PC-9 (cell line): ENCODE measurements around the gene TNS1. TPM values are rescaled to one million over a fixed set of nuclear protein-coding genes. Genes with fewer than 3 reads are reported as not detected.

Experiments
- BruUV-seq: library from RNA; stranded (reverse); fragments of 400-500 nt; replicated peaks from 2 replicates; lab custom pipeline; 2021; lab: Mats Ljungman, UMichigan
- CTCF ChIA-PET: fragments of 300-600 bp; sonication (Branson Sonifier 250); formaldehyde crosslinking; loops from one replicate; lab custom pipeline; 2022; ENCODE audit warnings: antibody characterized with exemption; lab: Charles Lee
- POLR2A ChIA-PET: fragments of 300-600 bp; sonication (Branson Sonifier 250); formaldehyde crosslinking; loops from one replicate; lab custom pipeline; 2022; ENCODE audit warnings: antibody characterized with exemption; ENCODE audit not compliant: unreplicated experiment; lab: Charles Lee
- DNase-seq, 2 experiments: peaks; one replicate each; pipeline versions ENCODE4 v3.0.0 to v3.0.0-alpha.2; 2015 to 2022; ENCODE audit warnings: mixed read lengths in 1 of 2
- H2AFZ ChIP-seq: fragments of 200-600 bp; sonication (generic); 2 replicates; pipeline ENCODE4 v1.8.1; 2017; ENCODE audit warnings: antibody characterized with exemption
- H3F3A ChIP-seq: fragments of 200-600 bp; sonication (generic); 2 replicates; pipeline ENCODE4 v1.8.1; 2017; ENCODE audit warnings: antibody characterized with exemption, mild to moderate bottlenecking, low read depth; ENCODE audit not compliant: insufficient read depth
- H3K27ac ChIP-seq: fragments of 200-600 bp; sonication (generic); 2 replicates; pipeline ENCODE4 v1.6.1; 2016; ENCODE audit warnings: mixed run types
- H3K27me3 ChIP-seq: fragments of 200-600 bp; sonication (generic); 2 replicates; pipeline ENCODE4 v1.6.1; 2016; ENCODE audit warnings: low read depth, mixed run types; ENCODE audit not compliant: insufficient read depth
- H3K36me3 ChIP-seq: fragments of 200-600 bp; sonication (generic); 2 replicates; pipeline ENCODE4 v1.6.1; 2016; ENCODE audit warnings: low read depth, mixed run types
- H3K4me1 ChIP-seq: fragments of 200-600 bp; sonication (generic); replicated peaks from 2 replicates; pipeline ENCODE4 v1.6.1; 2016; ENCODE audit warnings: mixed run types; ENCODE audit not compliant: insufficient read depth
- H3K4me2 ChIP-seq: fragments of 200-600 bp; sonication (generic); 2 replicates; pipeline ENCODE4 v1.6.1; 2017; ENCODE audit warnings: mixed run types
- H3K4me3 ChIP-seq: fragments of 200-600 bp; sonication (generic); 2 replicates; pipeline ENCODE4 v1.6.1; 2016; ENCODE audit warnings: mixed run types
- H3K79me2 ChIP-seq: fragments of 200-600 bp; sonication (generic); 2 replicates; pipeline ENCODE4 v1.6.1; 2017; ENCODE audit warnings: low read depth, mixed run types
- H3K9me2 ChIP-seq: fragments of 200-600 bp; sonication (generic); 2 replicates; pipeline ENCODE4 v1.8.1; 2017; ENCODE audit warnings: mild to moderate bottlenecking; ENCODE audit not compliant: insufficient read depth
- H3K9me3 ChIP-seq: fragments of 200-600 bp; sonication (generic); 2 replicates; pipeline ENCODE4 v1.8.1; 2016; ENCODE audit warnings: low read depth; ENCODE audit not compliant: insufficient read depth
- H4K20me1 ChIP-seq: fragments of 200-600 bp; sonication (generic); 2 replicates; pipeline ENCODE4 v1.8.1; 2017; ENCODE audit not compliant: insufficient read depth
- EZH2 ChIP-seq: fragments of 200-600 bp; sonication (generic); IDR thresholded peaks from 2 replicates; pipeline ENCODE4 v1.8.0; 2017; ENCODE audit warnings: antibody characterized with exemption, low read depth
- intact Hi-C: fragments of 100-400 bp; cut with micrococcal nuclease; formaldehyde crosslinking; loops from one replicate; pipeline ENCODE4 v1.10.0; 2022; ENCODE audit not compliant: unreplicated experiment
- total RNA-seq: library from RNA; stranded (reverse); gene quantifications from 2 replicates; pipeline ENCODE4 v1.2.3, GENCODE V29; 2021
- TF ChIP-seq, protein P1 (sequence below): fragments of 200-600 bp; sonication (generic); conservative IDR thresholded peaks from 2 replicates; pipeline ENCODE4 v1.6.1; 2017; ENCODE audit warnings: mixed run types, antibody characterized with exemption, mild to moderate bottlenecking, moderate library complexity

The TNS1 gene
- total RNA-seq, 1 experiment from 2014 or later = 5.5 TPM

GRCh38 chr2:217851191-217852020 lies 151.4 kb downstream of the TNS1 start:
- no peaks in the 10 kb centered on the region for H3K9me3 ChIP-seq
- H3K27ac ChIP-seq = no peak overlapping the region
- TF ChIP-seq, protein P1, sequence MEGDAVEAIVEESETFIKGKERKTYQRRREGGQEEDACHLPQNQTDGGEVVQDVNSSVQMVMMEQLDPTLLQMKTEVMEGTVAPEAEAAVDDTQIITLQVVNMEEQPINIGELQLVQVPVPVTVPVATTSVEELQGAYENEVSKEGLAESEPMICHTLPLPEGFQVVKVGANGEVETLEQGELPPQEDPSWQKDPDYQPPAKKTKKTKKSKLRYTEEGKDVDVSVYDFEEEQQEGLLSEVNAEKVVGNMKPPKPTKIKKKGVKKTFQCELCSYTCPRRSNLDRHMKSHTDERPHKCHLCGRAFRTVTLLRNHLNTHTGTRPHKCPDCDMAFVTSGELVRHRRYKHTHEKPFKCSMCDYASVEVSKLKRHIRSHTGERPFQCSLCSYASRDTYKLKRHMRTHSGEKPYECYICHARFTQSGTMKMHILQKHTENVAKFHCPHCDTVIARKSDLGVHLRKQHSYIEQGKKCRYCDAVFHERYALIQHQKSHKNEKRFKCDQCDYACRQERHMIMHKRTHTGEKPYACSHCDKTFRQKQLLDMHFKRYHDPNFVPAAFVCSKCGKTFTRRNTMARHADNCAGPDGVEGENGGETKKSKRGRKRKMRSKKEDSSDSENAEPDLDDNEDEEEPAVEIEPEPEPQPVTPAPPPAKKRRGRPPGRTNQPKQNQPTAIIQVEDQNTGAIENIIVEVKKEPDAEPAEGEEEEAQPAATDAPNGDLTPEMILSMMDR = no peak
- no peak for TF ChIP-seq EZH2
- no peaks in the 10 kb centered on the region for H3F3A ChIP-seq
- H3K36me3 ChIP-seq = no peaks in the 10 kb centered on the region
- no peaks in the 10 kb centered on the region for H3K79me2 ChIP-seq
- CTCF ChIA-PET = interaction anchor here (0.5 to 0.9 kb wide), 2 partner anchors 24 to 545 kb away, joined by 3 read pairs; no protein-coding TSS in a partner anchor
- no peaks in the 10 kb centered on the region; the same call in 1 of the 2 replicates for H3K27me3 ChIP-seq
- no peak for DNase-seq
- intact Hi-C loops = no loop called here
- H2AFZ ChIP-seq = no peak overlapping the region
- H4K20me1 ChIP-seq = no peaks in the 10 kb centered on the region
- 0 out of 2 replicates have a peak, but pooled peaks cover 13% of the 10 kb centered on the region for H3K4me1 ChIP-seq
- no peak overlapping the region for H3K4me3 ChIP-seq
- H3K4me2 ChIP-seq = no peak overlapping the region
- no peaks in the 10 kb centered on the region for H3K9me2 ChIP-seq
- no TSS peak for BruUV-seq
- POLR2A ChIA-PET = interaction anchor here (0.8 kb wide), 1 partner anchor 431 kb away, joined by 8 read pairs; no protein-coding TSS in a partner anchor

GRCh38 chr2:217849154-217849975 lies 153.4 kb downstream of the TNS1 start:
- TSS peak; percentile 66 for BruUV-seq
- H3K9me2 ChIP-seq = no peaks in the 10 kb centered on the region
- no peak overlapping the region for H3K4me2 ChIP-seq
- no peak overlapping the region for H3K4me3 ChIP-seq
- H3K27me3 ChIP-seq = no peaks in the 10 kb centered on the region
- TF ChIP-seq EZH2 = no peak
- TF ChIP-seq, protein P1 = no peak
- ChIA-PET POLR2A (interaction anchor here (0.7 kb wide), 2 partner anchors 44 to 1411 kb away, joined by 3 to 5 read pairs; no protein-coding TSS in a partner anchor), CTCF (no interaction called here)
- no peaks in the 10 kb centered on the region for H3K79me2 ChIP-seq
- H3F3A ChIP-seq = no peaks in the 10 kb centered on the region
- H4K20me1 ChIP-seq = no peaks in the 10 kb centered on the region
- no peaks in the 10 kb centered on the region for H3K36me3 ChIP-seq
- peaks cover 5% of the 10 kb centered on the region for H3K9me3 ChIP-seq
- no peak for DNase-seq
- no peak overlapping the region for H3K27ac ChIP-seq
- H2AFZ ChIP-seq = no peak overlapping the region
- H3K4me1 ChIP-seq = 0 out of 2 replicates have a peak, but pooled peaks cover 13% of the 10 kb centered on the region
- intact Hi-C loops = no loop called here

GRCh38 chr2:217848351-217848957 lies 154.3 kb downstream of the TNS1 start:
- POLR2A ChIA-PET = interaction anchor here (0.6 kb wide), 1 partner anchor 146 kb away, joined by 4 read pairs; no protein-coding TSS in a partner anchor
- H3K4me2 ChIP-seq = no peak overlapping the region
- H3K79me2 ChIP-seq = no peaks in the 10 kb centered on the region
- no peaks in the 10 kb centered on the region for H4K20me1 ChIP-seq
- intact Hi-C loops = no loop called here
- H3K27me3 ChIP-seq = no peaks in the 10 kb centered on the region
- no peaks in the 10 kb centered on the region for H3F3A ChIP-seq
- DNase-seq = no peak
- CTCF ChIA-PET = no interaction called here
- no peak overlapping the region for H2AFZ ChIP-seq
- TF ChIP-seq, protein P1 = no peak
- TF ChIP-seq EZH2 = no peak
- BruUV-seq = no TSS peak
- H3K9me3 ChIP-seq = peaks cover 5% of the 10 kb centered on the region
- 0 out of 2 replicates have a peak, but pooled peaks cover 13% of the 10 kb centered on the region for H3K4me1 ChIP-seq
- no peaks in the 10 kb centered on the region for H3K36me3 ChIP-seq
- no peaks in the 10 kb centered on the region for H3K9me2 ChIP-seq
- no peak overlapping the region for H3K4me3 ChIP-seq
- no peak overlapping the region for H3K27ac ChIP-seq
